CD8-positive, alpha-beta memory T cell (primary cell): Measurements from ENCODE around the gene GPD1L. TPM values are rescaled to one million over a fixed set of nuclear protein-coding genes. Genes with fewer than 3 reads are reported as not detected.
"Not testable (repeated sequence)": the region's sequence is repeated elsewhere in the genome, so short reads cannot be mapped to it uniquely, and the experiment has no call there.

Source experiments
- CTCF ChIA-PET: fragments of 350-600 bp; sonication (Branson Sonifier 250); formaldehyde crosslinking; loops from one replicate; lab custom pipeline; 2021; ENCODE audit warnings: antibody characterized with exemption; lab: Charles Lee
- POLR2A ChIA-PET: fragments of 350-600 bp; sonication (Branson Sonifier 250); formaldehyde crosslinking; loops from one replicate; lab custom pipeline; 2021; ENCODE audit warnings: antibody characterized with exemption; lab: Charles Lee
- DNase-seq, 5 donors: peaks; one replicate each; pipeline versions ENCODE4 v3.0.0 to v3.0.0-alpha.2; 2020 to 2022; ENCODE audit warnings: mixed read lengths in 1 of 5
- H3K27ac ChIP-seq: one replicate; pipeline ENCODE4 v1.7.0; 2013; ENCODE audit warnings: low read depth, mild to moderate bottlenecking, low read length, moderate library complexity
- H3K27me3 ChIP-seq: 2 replicates; pipeline ENCODE4 v1.7.0; 2013; ENCODE audit warnings: low read length, mild to moderate bottlenecking; ENCODE audit not compliant: insufficient read depth, poor library complexity, severe bottlenecking
- H3K36me3 ChIP-seq: 2 replicates; pipeline ENCODE4 v1.7.0; 2013; ENCODE audit warnings: mild to moderate bottlenecking, low read length, moderate library complexity; ENCODE audit not compliant: insufficient read depth
- H3K4me1 ChIP-seq: 2 replicates; pipeline ENCODE4 v1.7.0; 2013; ENCODE audit warnings: mild to moderate bottlenecking, low read length, moderate library complexity; ENCODE audit not compliant: insufficient read depth
- H3K4me3 ChIP-seq: 2 replicates; pipeline ENCODE4 v1.7.0; 2013; ENCODE audit warnings: mild to moderate bottlenecking, low read length
- H3K9me3 ChIP-seq: 2 replicates; pipeline ENCODE4 v1.7.0; 2013; ENCODE audit warnings: mild to moderate bottlenecking, low read length
- H3K27ac Mint-ChIP-seq, 8 donors: one replicate each; pipeline ENCODE4 v1.8.0; 2020 to 2021; ENCODE audit warnings: mixed read lengths in 8 of 8, mild to moderate bottlenecking in 6 of 8, inconsistent platforms in 3 of 8, moderate library complexity in 3 of 8
- H3K27me3 Mint-ChIP-seq, 2 donors: one replicate each; pipeline ENCODE4 v1.8.0; 2020 to 2021; ENCODE audit warnings: mixed read lengths in 2 of 2, mild to moderate bottlenecking in 1 of 2, moderate library complexity in 1 of 2
- H3K36me3 Mint-ChIP-seq, 3 donors: one replicate each; pipeline ENCODE4 v1.8.0; 2020 to 2021; ENCODE audit warnings: mixed read lengths in 3 of 3, inconsistent platforms in 1 of 3, mild to moderate bottlenecking in 1 of 3
- H3K4me1 Mint-ChIP-seq, 3 donors: one replicate each; pipeline ENCODE4 v1.8.0; 2020 to 2021; ENCODE audit warnings: mixed read lengths in 3 of 3, inconsistent platforms in 1 of 3, mild to moderate bottlenecking in 1 of 3
- H3K4me3 Mint-ChIP-seq, 7 donors: one replicate each; pipeline ENCODE4 v1.8.0; 2020 to 2021; ENCODE audit warnings: mixed read lengths in 7 of 7, mild to moderate bottlenecking in 6 of 7, moderate library complexity in 4 of 7, inconsistent platforms in 2 of 7
- H3K9me3 Mint-ChIP-seq, 5 donors: one replicate each; pipeline ENCODE4 v1.8.0; 2020 to 2022; ENCODE audit warnings: mixed read lengths in 5 of 5, mild to moderate bottlenecking in 3 of 5, moderate library complexity in 2 of 5, inconsistent platforms in 1 of 5
- polyA plus RNA-seq: library from polyadenylated mRNA; unstranded; fragments of 300-500 nt; fragmentation: Illumina TruSeq; gene quantifications from one replicate; pipeline ENCODE4 v1.2.3, GENCODE V29; 2021
- total RNA-seq, 2 experiments: library from RNA; stranded (reverse); gene quantifications; one replicate each; pipeline ENCODE4 v1.2.3, GENCODE V29; 2021

Gene GPD1L
- total and polyA plus RNA-seq, 3 experiments from 2014 or later: 13.9 to 20.9 (median 16.1) TPM

GRCh38 chr3:32186876-32187275, 80.5 kb downstream of the GPD1L start:
- no peaks in the 10 kb centered on the region for H3K36me3 Mint-ChIP-seq
- CTCF ChIA-PET: interaction anchor here (1.2 kb wide), 1 partner anchor 168 kb away, joined by 3 read pairs; no protein-coding TSS in a partner anchor
- no peaks in the 10 kb centered on the region for H3K4me1 Mint-ChIP-seq
- no peak overlapping the region for H3K4me3 ChIP-seq
- H3K27ac ChIP-seq: no peak overlapping the region
- no peaks in the 10 kb centered on the region for H3K9me3 ChIP-seq
- no peaks in the 10 kb centered on the region for H3K9me3 Mint-ChIP-seq
- peaks cover 13 to 63% of the 10 kb centered on the region in 2 donors for H3K27me3 Mint-ChIP-seq
- no peak overlapping the region for H3K4me3 Mint-ChIP-seq
- H3K27me3 ChIP-seq: no peaks in the 10 kb centered on the region
- no peaks in the 10 kb centered on the region for H3K4me1 ChIP-seq
- no peak for DNase-seq
- no peak overlapping the region for H3K27ac Mint-ChIP-seq
- POLR2A ChIA-PET: no interaction called here
- no peaks in the 10 kb centered on the region for H3K36me3 ChIP-seq

GRCh38 chr3:32189693-32190092, 83.3 kb downstream of the GPD1L start:
- peaks cover 13 to 56% of the 10 kb centered on the region in 2 donors for H3K27me3 Mint-ChIP-seq
- CTCF ChIA-PET: no interaction called here

GRCh38 chr3:32190556-32190955, 84.1 kb downstream of the GPD1L start:
- H3K27ac ChIP-seq, CTCF ChIA-PET, H3K36me3 ChIP-seq, H3K4me1 Mint-ChIP-seq, H3K27ac Mint-ChIP-seq, H3K4me3 ChIP-seq, H3K27me3 ChIP-seq, H3K36me3 Mint-ChIP-seq, H3K9me3 ChIP-seq, H3K9me3 Mint-ChIP-seq, POLR2A ChIA-PET, H3K4me1 ChIP-seq, H3K4me3 Mint-ChIP-seq, DNase-seq: not testable (repeated sequence)
- peaks cover 13 to 48% of the 10 kb centered on the region in 2 donors for H3K27me3 Mint-ChIP-seq

More at GRCh38 chr3:32189693-32190092, 83.3 kb downstream of the GPD1L start:
- no peaks in the 10 kb centered on the region for H3K4me1 Mint-ChIP-seq
- Histone ChIP-seq H3K9me3 (no peaks in the 10 kb centered on the region), H3K36me3 (no peaks in the 10 kb centered on the region), H3K27ac (no peak overlapping the region), H3K4me1 (no peaks in the 10 kb centered on the region), H3K27me3 (no peaks in the 10 kb centered on the region), H3K4me3 (no peak overlapping the region)
- no peaks in the 10 kb centered on the region for H3K36me3 Mint-ChIP-seq
- no peak for DNase-seq
- H3K9me3 Mint-ChIP-seq: no peaks in the 10 kb centered on the region
- POLR2A ChIA-PET: no interaction called here
- no peak overlapping the region for H3K27ac Mint-ChIP-seq
- no peak overlapping the region for H3K4me3 Mint-ChIP-seq

DNA sequence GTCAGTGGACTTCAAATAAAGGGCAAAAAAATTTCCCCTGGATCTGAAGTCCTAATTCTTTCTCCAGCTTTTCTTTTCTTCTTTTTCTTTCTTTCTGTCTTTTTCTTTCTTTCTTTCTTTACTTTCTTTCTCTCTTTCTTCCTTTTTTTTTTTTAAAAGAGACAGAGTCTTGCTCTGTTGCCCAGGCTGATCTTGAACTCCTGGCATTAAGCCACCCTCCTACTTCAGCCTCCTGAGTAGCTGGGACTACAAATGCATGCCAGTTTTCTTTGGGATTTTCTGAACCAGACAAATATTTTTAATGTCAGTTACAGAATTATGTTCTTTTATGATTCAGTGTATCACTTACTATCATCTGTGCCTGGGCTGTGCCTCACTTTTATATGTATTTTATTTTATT, 86.7 kb downstream of the GPD1L start:
- H3K4me3 Mint-ChIP-seq: no peak overlapping the region
- POLR2A ChIA-PET: no interaction called here
- CTCF ChIA-PET: no interaction called here

DNA sequence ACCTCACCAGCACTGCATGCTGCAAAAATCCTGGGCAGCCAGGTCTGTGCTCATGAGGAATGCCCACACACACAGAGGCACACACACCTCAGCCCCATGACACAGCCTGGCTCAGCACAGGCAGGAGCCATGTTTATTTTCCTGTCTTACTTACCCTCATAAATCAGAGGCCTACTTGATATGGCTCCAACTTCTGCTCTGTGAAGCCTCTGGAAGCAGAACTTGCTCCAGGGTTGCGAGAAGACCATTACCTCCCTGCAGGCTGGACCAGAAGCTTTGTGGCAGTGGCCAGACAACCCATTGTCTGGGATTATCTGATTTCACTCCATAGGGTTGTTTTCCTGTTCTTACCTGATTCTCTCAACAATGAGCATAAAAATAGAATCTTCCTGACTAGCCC, 88.2 kb downstream of the GPD1L start:
- no peak overlapping the region for H3K27ac Mint-ChIP-seq
- H3K36me3 Mint-ChIP-seq: no peaks in the 10 kb centered on the region
- H3K4me1 ChIP-seq: no peaks in the 10 kb centered on the region
- H3K27ac ChIP-seq: no peak overlapping the region
- H3K4me1 Mint-ChIP-seq: no peaks in the 10 kb centered on the region
- H3K9me3 ChIP-seq: no peaks in the 10 kb centered on the region
- H3K27me3 Mint-ChIP-seq: peaks cover 14 to 40% of the 10 kb centered on the region in 2 donors
- CTCF ChIA-PET: no interaction called here
- no peaks in the 10 kb centered on the region for H3K36me3 ChIP-seq
- POLR2A ChIA-PET: no interaction called here
- no peak for DNase-seq
- H3K9me3 Mint-ChIP-seq: no peaks in the 10 kb centered on the region
- no peak overlapping the region for H3K4me3 ChIP-seq
- H3K27me3 ChIP-seq: peaks cover 3% of the 10 kb centered on the region
- no peak overlapping the region for H3K4me3 Mint-ChIP-seq

More for the DNA sequence above, 86.7 kb downstream of the GPD1L start:
- H3K27me3 Mint-ChIP-seq: peaks cover 14 to 44% of the 10 kb centered on the region in 2 donors
- no peaks in the 10 kb centered on the region for H3K4me1 ChIP-seq
- H3K4me3 ChIP-seq: no peak overlapping the region
- no peaks in the 10 kb centered on the region for H3K27me3 ChIP-seq
- no peak overlapping the region for H3K27ac ChIP-seq
- H3K27ac Mint-ChIP-seq: no peak overlapping the region
- no peaks in the 10 kb centered on the region for H3K9me3 Mint-ChIP-seq
- H3K9me3 ChIP-seq: no peaks in the 10 kb centered on the region
- no peak for DNase-seq
- H3K36me3 Mint-ChIP-seq: no peaks in the 10 kb centered on the region
- no peaks in the 10 kb centered on the region for H3K4me1 Mint-ChIP-seq
- no peaks in the 10 kb centered on the region for H3K36me3 ChIP-seq

DNA sequence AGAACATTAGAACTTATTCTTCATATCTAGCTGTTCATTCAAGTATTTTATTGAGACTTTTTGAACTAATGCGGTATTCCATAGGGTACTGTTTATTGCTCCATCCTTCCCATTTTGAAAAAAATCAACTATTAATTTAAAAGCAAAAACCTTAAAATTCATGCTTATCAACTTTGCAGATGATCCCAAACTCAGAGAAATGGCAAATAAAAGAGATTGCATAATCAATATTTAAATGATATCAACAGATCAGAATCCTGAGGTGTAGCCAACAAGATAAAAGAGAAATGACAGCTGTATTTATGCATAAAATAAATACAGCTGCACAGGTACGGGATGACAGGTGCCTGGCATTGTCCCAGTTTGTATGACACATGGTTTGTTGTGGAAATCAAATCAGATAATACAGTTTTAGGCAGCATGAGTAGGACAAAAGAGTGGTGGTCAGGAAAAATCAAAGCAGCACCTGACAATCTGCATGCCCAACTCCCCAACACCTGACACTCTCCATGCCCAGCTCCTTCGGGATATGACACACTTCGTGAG, 89.6 kb downstream of the GPD1L start:
- no peak for DNase-seq
- Histone ChIP-seq H3K4me3 (no peak overlapping the region), H3K27ac (no peak overlapping the region), H3K36me3 (no peaks in the 10 kb centered on the region), H3K27me3 (peaks cover 3% of the 10 kb centered on the region), H3K9me3 (no peaks in the 10 kb centered on the region), H3K4me1 (no peaks in the 10 kb centered on the region)
- POLR2A ChIA-PET: no interaction called here
- H3K36me3 Mint-ChIP-seq: no peaks in the 10 kb centered on the region
- H3K27me3 Mint-ChIP-seq: peaks cover 14 to 37% of the 10 kb centered on the region in 2 donors
- H3K4me1 Mint-ChIP-seq: no peaks in the 10 kb centered on the region
- CTCF ChIA-PET: no interaction called here
- no peak overlapping the region for H3K27ac Mint-ChIP-seq
- H3K9me3 Mint-ChIP-seq: no peaks in the 10 kb centered on the region
- H3K4me3 Mint-ChIP-seq: peak overlapping the region in 1 of 7 donors; percentile 41

- no peak for DNase-seq
- no peaks in the 10 kb centered on the region for H3K4me1 ChIP-seq
- no peak overlapping the region for H3K4me3 ChIP-seq
- ChIA-PET CTCF (interaction anchor here (1.5 kb wide), 1 partner anchor 18 kb away, joined by 4 read pairs; no protein-coding TSS in a partner anchor), POLR2A (no interaction called here)
- H3K27me3 ChIP-seq: peaks cover 3% of the 10 kb centered on the region
- Mint-ChIP-seq H3K9me3 (no peaks in the 10 kb centered on the region), H3K36me3 (no peaks in the 10 kb centered on the region), H3K27me3 (peaks cover 11 to 32% of the 10 kb centered on the region in 2 donors), H3K4me1 (no peaks in the 10 kb centered on the region), H3K4me3 (no peak overlapping the region), H3K27ac (no peak overlapping the region)
- no peak overlapping the region for H3K27ac ChIP-seq
- no peaks in the 10 kb centered on the region for H3K9me3 ChIP-seq
- H3K36me3 ChIP-seq: no peaks in the 10 kb centered on the region
Observed at GRCh38 chr3:32197991-32198390, 91.6 kb downstream of the GPD1L start.

GRCh38 chr3:32198714-32199113, 92.3 kb downstream of the GPD1L start:
- POLR2A ChIA-PET: no interaction called here
- Mint-ChIP-seq H3K27ac (no peak overlapping the region), H3K4me3 (no peak overlapping the region), H3K4me1 (no peaks in the 10 kb centered on the region), H3K36me3 (no peaks in the 10 kb centered on the region), H3K27me3 (peaks cover 11 to 35% of the 10 kb centered on the region in 2 donors), H3K9me3 (no peaks in the 10 kb centered on the region)
- CTCF ChIA-PET: interaction anchor here (1.5 kb wide), 1 partner anchor 17 kb away, joined by 4 read pairs; no protein-coding TSS in a partner anchor
- Histone ChIP-seq H3K36me3 (no peaks in the 10 kb centered on the region), H3K4me1 (no peaks in the 10 kb centered on the region), H3K27ac (no peak overlapping the region), H3K9me3 (no peaks in the 10 kb centered on the region), H3K4me3 (no peak overlapping the region), H3K27me3 (peaks cover 3% of the 10 kb centered on the region)
- no peak for DNase-seq
